K562 (cell line): ENCODE data around the gene THYN1. TPM values are rescaled to one million over a fixed set of nuclear protein-coding genes. Genes with fewer than 3 reads are reported as not detected.

Experiments used
- CBX1 ChIP-seq: sonication (generic); IDR thresholded peaks from 2 replicates; pipeline ENCODE4 v1.6.1; 2016; ENCODE audit warnings: antibody characterized with exemption, low read depth, mild to moderate bottlenecking
- CHCHD3 ChIP-seq: fragments of 250-450 bp; sonication (Bioruptor Pico); IDR thresholded peaks from 2 replicates; pipeline ENCODE4 v2.1.2; 2022; ENCODE audit warnings: mild to moderate bottlenecking
- CREM ChIP-seq: IDR thresholded peaks from 2 replicates; pipeline ENCODE4 v1.6.1; 2014; ENCODE audit warnings: antibody characterized with exemption, low read depth
- ETS2 ChIP-seq: IDR thresholded peaks from 2 replicates; pipeline ENCODE4 v1.6.1; 2016; ENCODE audit warnings: borderline replicate concordance, missing genetic modification characterization, mild to moderate bottlenecking, moderate library complexity, missing compliant biosample characterization; ENCODE audit not compliant: poor library complexity, severe bottlenecking
- ETV1 ChIP-seq: fragments of 450-650 bp; conservative IDR thresholded peaks from 2 replicates; pipeline ENCODE4 v1.6.1; 2016; ENCODE audit warnings: missing genetic modification characterization, control low read depth, low read depth, missing compliant biosample characterization
- GTF2F1 ChIP-seq: IDR thresholded peaks from 2 replicates; pipeline ENCODE4 v1.6.1; 2011; ENCODE audit warnings: low read depth, low read length, improper control_type of control experiment
- HEY1 ChIP-seq: fragments of 250-450 bp; sonication (Bioruptor Pico); IDR thresholded peaks from 2 replicates; pipeline ENCODE4 v1.5.0; 2020; ENCODE audit warnings: mild to moderate bottlenecking, moderate library complexity, borderline replicate concordance
- MCM2 ChIP-seq: fragments of 450-650 bp; IDR thresholded peaks from 2 replicates; pipeline ENCODE4 v1.6.1; 2017; ENCODE audit warnings: low read depth, mild to moderate bottlenecking
- NRF1 ChIP-seq, 2 experiments: fragments of 450-650 bp; IDR thresholded peaks in 1 of 2; conservative IDR thresholded peaks in 1 of 2; 2 replicates each; pipeline ENCODE4 v1.6.1; 2014; ENCODE audit warnings: mild to moderate bottlenecking in 2 of 2
- RFX5 ChIP-seq: IDR thresholded peaks from 2 replicates; pipeline ENCODE4 v1.6.1; 2011; ENCODE audit warnings: low read depth, mild to moderate bottlenecking, improper control_type of control experiment, low read length
- SMC3 ChIP-seq: conservative IDR thresholded peaks from 2 replicates; pipeline ENCODE4 v1.6.1; 2011; ENCODE audit warnings: low read depth, low read length, improper control_type of control experiment; ENCODE audit not compliant: insufficient read depth
- SOX6 ChIP-seq: fragments of 450-650 bp; IDR thresholded peaks from 2 replicates; pipeline ENCODE4 v1.6.1; 2014; ENCODE audit warnings: mild to moderate bottlenecking
- TFAM ChIP-seq: fragments of 250-450 bp; sonication (Bioruptor Pico); conservative IDR thresholded peaks from 2 replicates; pipeline ENCODE4 v1.5.0; 2021; ENCODE audit warnings: mild to moderate bottlenecking, moderate library complexity
- TGIF2 ChIP-seq: sonication (generic); formaldehyde crosslinking; IDR thresholded peaks from 2 replicates; pipeline ENCODE4 v1.8.1; 2022; ENCODE audit warnings: mild to moderate bottlenecking, missing genetic modification reagents, moderate library complexity
- USF2 ChIP-seq: sonication (generic); formaldehyde crosslinking; IDR thresholded peaks from 2 replicates; pipeline ENCODE4 v1.5.0; 2020; ENCODE audit warnings: missing genetic modification reagents
- ZBTB9 ChIP-seq: fragments of 450-650 bp; formaldehyde crosslinking; IDR thresholded peaks from 2 replicates; pipeline ENCODE4 v1.4.0; 2020; ENCODE audit warnings: mild to moderate bottlenecking, moderate library complexity
- ZFX ChIP-seq: sonication (generic); formaldehyde crosslinking; IDR thresholded peaks from 2 replicates; pipeline ENCODE4 v1.8.0; 2022; ENCODE audit warnings: mild to moderate bottlenecking, missing genetic modification reagents, moderate library complexity
- ZNF592 ChIP-seq: fragments of 450-650 bp; IDR thresholded peaks from 2 replicates; pipeline ENCODE4 v1.6.1; 2017; ENCODE audit warnings: antibody characterized with exemption, mild to moderate bottlenecking
- polyA plus RNA-seq, 8 experiments: library from polyadenylated mRNA; depleted of rRNA in 4 of 8; stranded (reverse) in 5 of 8; unstranded in 3 of 8; fragments of >200 nt; fragmentation: Nextera tagmentation in 2 of 8; fragmentation: Illumina TruSeq in 1 of 8; extraction: Ambion mirVana in 2 of 8; extraction: Trizol in 1 of 8; gene quantifications; 2 replicates each; pipeline versions ENCODE4 v1.2.1 to v1.2.3, GENCODE V29; 2011 to 2014; ENCODE audit warnings: inconsistent platforms in 1 of 8, missing spikeins in 1 of 8
- total RNA-seq, 7 experiments: library from RNA; depleted of rRNA in 6 of 7; stranded (reverse); fragments of >200 nt in 6 of 7; fragmentation: Illumina TruSeq in 2 of 7; extraction: Trizol in 2 of 7; gene quantifications; 2 replicates each; pipeline versions ENCODE4 v1.2.1 to v1.2.3, GENCODE V29; 2011 to 2021; ENCODE audit warnings: low replicate concordance in 1 of 7
- TF ChIP-seq, protein P1 (sequence below): fragments of 450-650 bp; IDR thresholded peaks from 2 replicates; pipeline ENCODE4 v1.6.1; 2017; ENCODE audit warnings: antibody characterized with exemption

Gene THYN1
- total and polyA plus RNA-seq, 9 of the 15 experiments (the other 6 are each of a cell fraction or from before 2014, with no cell fraction given) = 54.9 to 279 (median 104) TPM

DNA sequence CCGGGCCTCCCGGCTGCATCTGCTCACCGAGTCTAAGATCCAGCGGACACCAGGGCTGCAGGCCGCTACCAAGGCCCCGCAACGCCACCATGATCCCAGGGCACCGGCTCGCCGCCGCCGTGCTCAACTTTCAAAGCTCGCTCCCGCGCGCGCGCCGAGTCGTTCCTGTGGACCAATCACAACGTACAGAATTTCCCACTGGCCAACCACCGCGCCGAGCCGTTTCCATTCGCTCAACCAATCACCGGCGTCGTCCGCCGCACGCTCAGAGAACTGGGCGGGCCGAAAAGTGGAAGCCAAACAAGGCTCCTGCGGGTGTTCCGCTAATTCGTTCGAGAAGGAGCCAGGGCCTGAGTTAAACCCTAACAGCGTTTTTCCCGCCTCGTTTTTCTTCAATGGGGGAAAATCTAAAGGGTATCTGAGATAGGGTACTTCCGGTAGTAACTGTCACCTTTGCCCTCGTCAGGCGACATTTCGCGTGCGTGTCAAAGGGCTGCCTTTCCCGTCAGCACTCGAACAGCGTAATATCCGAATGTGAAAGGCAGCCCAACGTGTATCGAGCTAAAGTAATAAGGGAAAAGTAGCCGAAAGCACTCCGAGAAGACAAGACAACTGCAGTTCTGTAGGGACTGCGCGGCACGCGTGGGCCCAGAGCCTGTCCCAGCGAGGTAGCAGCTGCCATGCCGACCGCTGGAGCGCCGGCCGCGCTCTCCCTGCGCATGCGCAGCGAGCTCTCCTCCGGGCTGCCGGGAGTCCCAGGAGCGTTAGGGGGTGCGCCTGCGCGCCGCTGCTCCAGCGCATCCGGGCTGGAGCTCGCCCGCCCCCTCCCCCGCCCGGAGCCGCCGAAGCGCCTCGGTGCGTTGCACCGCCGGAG lies 29.1 kb downstream of the THYN1 start, which contains the start of the genes NCAPD3 and VPS26B (continued):
- TF ChIP-seq GTF2F1 (0 out of 2 replicates have a peak, but pooled peaks have one; percentile 40), SOX6 (no peak), ZBTB9 (CRISPR knock-in tag) (0 out of 2 replicates have a peak, but pooled peaks have one; percentile 16), ZFX (CRISPR knock-in tag) (peak; percentile 94), TGIF2 (CRISPR knock-in tag) (0 out of 2 replicates have a peak, but pooled peaks have one; percentile 79), ETS2 (tag) (no peak), CREM (peak; percentile 41; the same call in 1 of the 2 replicates), ZNF592 (0 out of 2 replicates have a peak, but pooled peaks have one; percentile 56), SMC3 (no peak), NRF1 (conservative IDR thresholded peaks at IDR 0.05 in 1 of 2, IDR thresholded peaks at IDR 0.05 in 1 of 2) (peak; percentile 99), CBX1 (peak; percentile 69; the same call in 1 of the 2 replicates), HEY1 (CRISPR knock-in tag) (no peak), USF2 (CRISPR knock-in tag) (no peak), TFAM (CRISPR knock-in tag) (no peak), MCM2 (no peak), RFX5 (no peak), ETV1 (tag) (peak; percentile 72), CHCHD3 (peak; percentile 57; the same call in 1 of the 2 replicates)
- TF ChIP-seq, protein P1, sequence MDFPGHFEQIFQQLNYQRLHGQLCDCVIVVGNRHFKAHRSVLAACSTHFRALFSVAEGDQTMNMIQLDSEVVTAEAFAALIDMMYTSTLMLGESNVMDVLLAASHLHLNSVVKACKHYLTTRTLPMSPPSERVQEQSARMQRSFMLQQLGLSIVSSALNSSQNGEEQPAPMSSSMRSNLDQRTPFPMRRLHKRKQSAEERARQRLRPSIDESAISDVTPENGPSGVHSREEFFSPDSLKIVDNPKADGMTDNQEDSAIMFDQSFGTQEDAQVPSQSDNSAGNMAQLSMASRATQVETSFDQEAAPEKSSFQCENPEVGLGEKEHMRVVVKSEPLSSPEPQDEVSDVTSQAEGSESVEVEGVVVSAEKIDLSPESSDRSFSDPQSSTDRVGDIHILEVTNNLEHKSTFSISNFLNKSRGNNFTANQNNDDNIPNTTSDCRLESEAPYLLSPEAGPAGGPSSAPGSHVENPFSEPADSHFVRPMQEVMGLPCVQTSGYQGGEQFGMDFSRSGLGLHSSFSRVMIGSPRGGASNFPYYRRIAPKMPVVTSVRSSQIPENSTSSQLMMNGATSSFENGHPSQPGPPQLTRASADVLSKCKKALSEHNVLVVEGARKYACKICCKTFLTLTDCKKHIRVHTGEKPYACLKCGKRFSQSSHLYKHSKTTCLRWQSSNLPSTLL = no peak
